DOHH2 (cell line): ENCODE results near the gene TRIP10.

Source experiments
- EZH2phosphoT487 ChIP-seq: fragments of 200-600 bp; sonication (generic); IDR thresholded peaks from 2 replicates; pipeline ENCODE4 v1.6.1; 2017; ENCODE audit warnings: borderline replicate concordance, mild to moderate bottlenecking, antibody characterized with exemption, low read length, moderate library complexity, mixed read lengths
- TF ChIP-seq, protein P1 (sequence below): fragments of 200-600 bp; sonication (generic); IDR thresholded peaks from one replicate; pipeline ENCODE4 v1.5.1; 2014; ENCODE audit warnings: antibody characterized with exemption, mild to moderate bottlenecking, low read depth, low read length; ENCODE audit not compliant: poor library complexity, severe bottlenecking

DNA sequence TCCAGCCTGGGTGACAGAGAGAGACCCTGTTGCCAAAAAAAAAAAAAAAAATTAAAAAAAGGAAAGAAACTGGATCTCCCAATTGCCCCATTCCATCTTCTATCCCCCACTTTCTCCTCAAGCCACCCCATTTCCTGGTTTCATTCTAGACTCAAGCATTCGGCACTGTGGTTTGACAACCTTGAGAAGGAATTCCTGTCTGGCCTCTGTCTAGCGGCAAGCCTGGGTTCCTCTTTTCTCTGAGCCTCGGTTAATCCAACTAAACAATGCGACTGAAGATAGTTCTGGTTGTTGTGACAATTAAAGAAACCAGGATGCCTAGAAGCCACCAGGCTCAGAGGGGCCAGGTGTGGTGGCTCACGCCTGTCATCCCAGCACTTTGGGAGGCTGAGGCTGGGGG lies 15.7 kb upstream of the TRIP10 start:
- TF ChIP-seq, protein P1, sequence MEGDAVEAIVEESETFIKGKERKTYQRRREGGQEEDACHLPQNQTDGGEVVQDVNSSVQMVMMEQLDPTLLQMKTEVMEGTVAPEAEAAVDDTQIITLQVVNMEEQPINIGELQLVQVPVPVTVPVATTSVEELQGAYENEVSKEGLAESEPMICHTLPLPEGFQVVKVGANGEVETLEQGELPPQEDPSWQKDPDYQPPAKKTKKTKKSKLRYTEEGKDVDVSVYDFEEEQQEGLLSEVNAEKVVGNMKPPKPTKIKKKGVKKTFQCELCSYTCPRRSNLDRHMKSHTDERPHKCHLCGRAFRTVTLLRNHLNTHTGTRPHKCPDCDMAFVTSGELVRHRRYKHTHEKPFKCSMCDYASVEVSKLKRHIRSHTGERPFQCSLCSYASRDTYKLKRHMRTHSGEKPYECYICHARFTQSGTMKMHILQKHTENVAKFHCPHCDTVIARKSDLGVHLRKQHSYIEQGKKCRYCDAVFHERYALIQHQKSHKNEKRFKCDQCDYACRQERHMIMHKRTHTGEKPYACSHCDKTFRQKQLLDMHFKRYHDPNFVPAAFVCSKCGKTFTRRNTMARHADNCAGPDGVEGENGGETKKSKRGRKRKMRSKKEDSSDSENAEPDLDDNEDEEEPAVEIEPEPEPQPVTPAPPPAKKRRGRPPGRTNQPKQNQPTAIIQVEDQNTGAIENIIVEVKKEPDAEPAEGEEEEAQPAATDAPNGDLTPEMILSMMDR = no peak
- TF ChIP-seq EZH2phosphoT487 = no peak
